HEK293 (cell line): ENCODE results near the gene AKAP8.

Experiments used
- PRDM1 ChIP-seq: fragments of 450-650 bp; formaldehyde crosslinking; IDR thresholded peaks from 2 replicates; pipeline ENCODE4; 2016; ENCODE audit warnings: missing biosample characterization, missing genetic modification characterization
- RBAK ChIP-seq: fragments of 450-650 bp; formaldehyde crosslinking; IDR thresholded peaks from 2 replicates; pipeline ENCODE4 v1.5.1; 2016; ENCODE audit warnings: missing biosample characterization, missing genetic modification characterization
- REST ChIP-seq: fragments of 450-650 bp; formaldehyde crosslinking; IDR thresholded peaks from 2 replicates; pipeline ENCODE4 v1.5.1; 2016; ENCODE audit warnings: missing biosample characterization, missing genetic modification characterization
- SETDB1 ChIP-seq: IDR thresholded peaks from one replicate; pipeline ENCODE4 v1.6.1; 2017; ENCODE audit warnings: mild to moderate bottlenecking, low read length, moderate library complexity, mixed read lengths; ENCODE audit not compliant: insufficient read length
- SP3 ChIP-seq: fragments of 450-650 bp; formaldehyde crosslinking; IDR thresholded peaks from 2 replicates; pipeline ENCODE4 v1.5.1; 2016; ENCODE audit warnings: missing biosample characterization, missing genetic modification characterization
- ZBTB17 ChIP-seq: fragments of 450-650 bp; formaldehyde crosslinking; IDR thresholded peaks from 2 replicates; pipeline ENCODE4 v1.5.1; 2016; ENCODE audit warnings: missing biosample characterization, missing genetic modification characterization
- ZBTB20 ChIP-seq: fragments of 450-650 bp; formaldehyde crosslinking; IDR thresholded peaks from 2 replicates; pipeline ENCODE4 v1.5.1; 2016; ENCODE audit warnings: missing biosample characterization, missing genetic modification characterization
- ZNF121 ChIP-seq: fragments of 450-650 bp; formaldehyde crosslinking; IDR thresholded peaks from 2 replicates; pipeline ENCODE4 v1.5.1; 2016; ENCODE audit warnings: missing biosample characterization, missing genetic modification characterization
- ZNF140 ChIP-seq: fragments of 450-650 bp; formaldehyde crosslinking; IDR thresholded peaks from 2 replicates; pipeline ENCODE4 v1.5.1; 2016; ENCODE audit warnings: missing biosample characterization, missing genetic modification characterization
- ZNF157 ChIP-seq: fragments of 450-650 bp; formaldehyde crosslinking; IDR thresholded peaks from 2 replicates; pipeline ENCODE4 v1.5.1; 2016; ENCODE audit warnings: missing biosample characterization, missing genetic modification characterization
- ZNF2 ChIP-seq: fragments of 450-650 bp; formaldehyde crosslinking; IDR thresholded peaks from 2 replicates; pipeline ENCODE4 v1.5.1; 2016; ENCODE audit warnings: missing biosample characterization, missing genetic modification characterization
- ZNF23 ChIP-seq: fragments of 450-650 bp; formaldehyde crosslinking; IDR thresholded peaks from 2 replicates; pipeline ENCODE4 v1.5.1; 2016; ENCODE audit warnings: missing biosample characterization, missing genetic modification characterization, borderline replicate concordance
- ZNF24 ChIP-seq: fragments of 450-650 bp; formaldehyde crosslinking; IDR thresholded peaks from 2 replicates; pipeline ENCODE4 v1.5.1; 2016; ENCODE audit warnings: missing biosample characterization, missing genetic modification characterization
- ZNF274 ChIP-seq, 2 experiments: fragments of 200-500 bp in 1 of 2; fragments of 450-650 bp in 1 of 2; sonication (Bioruptor generic) in 1 of 2; formaldehyde crosslinking in 1 of 2; IDR thresholded peaks; 2 replicates each; pipeline versions ENCODE4 v1.5.1 to v1.6.1; 2014 to 2016; ENCODE audit warnings: borderline replicate concordance in 1 of 2, inconsistent platforms in 1 of 2, low read length in 1 of 2, missing biosample characterization in 1 of 2, missing genetic modification characterization in 1 of 2
- ZNF280D ChIP-seq: fragments of 450-650 bp; formaldehyde crosslinking; IDR thresholded peaks from 2 replicates; pipeline ENCODE4 v1.5.1; 2016; ENCODE audit warnings: missing biosample characterization, missing genetic modification characterization
- ZNF433 ChIP-seq: fragments of 450-650 bp; formaldehyde crosslinking; IDR thresholded peaks from 2 replicates; pipeline ENCODE4 v1.5.1; 2016; ENCODE audit warnings: missing biosample characterization, missing genetic modification characterization, low read depth
- ZNF510 ChIP-seq: fragments of 450-650 bp; formaldehyde crosslinking; IDR thresholded peaks from 2 replicates; pipeline ENCODE4 v1.5.1; 2018; ENCODE audit warnings: mild to moderate bottlenecking, missing genetic modification characterization, missing biosample characterization; ENCODE audit not compliant: insufficient replicate concordance
- ZNF558 ChIP-seq: fragments of 450-650 bp; formaldehyde crosslinking; IDR thresholded peaks from 2 replicates; pipeline ENCODE4 v1.5.1; 2016; ENCODE audit warnings: missing biosample characterization, missing genetic modification characterization
- ZNF561 ChIP-seq: fragments of 450-650 bp; IDR thresholded peaks from 2 replicates; pipeline ENCODE4 v1.5.1; 2018; ENCODE audit warnings: missing biosample characterization, missing genetic modification characterization, borderline replicate concordance
- ZNF654 ChIP-seq: fragments of 450-650 bp; formaldehyde crosslinking; IDR thresholded peaks from 2 replicates; pipeline ENCODE4 v1.5.1; 2016; ENCODE audit warnings: low read depth, missing biosample characterization, missing genetic modification characterization
- ZNF677 ChIP-seq: fragments of 450-650 bp; IDR thresholded peaks from 2 replicates; pipeline ENCODE4 v1.5.0; 2018; ENCODE audit warnings: missing biosample characterization, mild to moderate bottlenecking, missing genetic modification characterization, moderate library complexity
- ZNF792 ChIP-seq: fragments of 450-650 bp; formaldehyde crosslinking; IDR thresholded peaks from 2 replicates; pipeline ENCODE4 v1.5.1; 2016; ENCODE audit warnings: missing biosample characterization, missing genetic modification characterization
- TF ChIP-seq, protein P1 (sequence below): fragments of 450-650 bp; formaldehyde crosslinking; IDR thresholded peaks from 2 replicates; pipeline ENCODE4 v1.5.1; 2016; ENCODE audit warnings: missing biosample characterization, missing genetic modification characterization
- TF ChIP-seq, protein P2 (sequence below): fragments of 450-650 bp; formaldehyde crosslinking; IDR thresholded peaks from 2 replicates; pipeline ENCODE4 v1.5.1; 2017; ENCODE audit warnings: missing biosample characterization, missing genetic modification characterization
- TF ChIP-seq, protein P3 (sequence below): fragments of 450-650 bp; formaldehyde crosslinking; IDR thresholded peaks from 2 replicates; pipeline ENCODE4 v1.5.1; 2016; ENCODE audit warnings: missing biosample characterization, missing genetic modification characterization
- TF ChIP-seq, protein P4 (sequence below): fragments of 450-650 bp; formaldehyde crosslinking; IDR thresholded peaks from 2 replicates; pipeline ENCODE4 v1.5.1; 2017; ENCODE audit warnings: missing biosample characterization, missing genetic modification characterization

AKAP8 gene

GRCh38 chr19:15418579-15419412 is 39.2 kb upstream of the AKAP8 start, which contains the start of gene AKAP8L (continued):
- TF ChIP-seq, protein P1, sequence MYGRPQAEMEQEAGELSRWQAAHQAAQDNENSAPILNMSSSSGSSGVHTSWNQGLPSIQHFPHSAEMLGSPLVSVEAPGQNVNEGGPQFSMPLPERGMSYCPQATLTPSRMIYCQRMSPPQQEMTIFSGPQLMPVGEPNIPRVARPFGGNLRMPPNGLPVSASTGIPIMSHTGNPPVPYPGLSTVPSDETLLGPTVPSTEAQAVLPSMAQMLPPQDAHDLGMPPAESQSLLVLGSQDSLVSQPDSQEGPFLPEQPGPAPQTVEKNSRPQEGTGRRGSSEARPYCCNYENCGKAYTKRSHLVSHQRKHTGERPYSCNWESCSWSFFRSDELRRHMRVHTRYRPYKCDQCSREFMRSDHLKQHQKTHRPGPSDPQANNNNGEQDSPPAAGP (tag by site-specific recombination), result peak; percentile 92
- TF ChIP-seq ZNF274 (IDR thresholded peaks at IDR 0.05; ENCODE audit: low read length) (no peak), ZNF274 (tag by site-specific recombination; IDR thresholded peaks at IDR 0.05; ENCODE audit: borderline replicate concordance) (no peak), ZNF433 (tag by site-specific recombination) (no peak), ZBTB20 (tag by site-specific recombination) (peak; percentile 73; the same call in 1 of the 2 replicates), REST (0 out of 2 replicates have a peak, but pooled peaks have one; percentile 53), ZNF24 (tag by site-specific recombination) (peak; percentile 46; the same call in 1 of the 2 replicates), ZNF792 (peak; percentile 77; the same call in 1 of the 2 replicates), SP3 (tag by site-specific recombination) (peak; percentile 97), ZNF157 (tag by site-specific recombination) (no peak), ZNF677 (tag by site-specific recombination) (no peak), ZNF280D (tag by site-specific recombination) (peak; percentile 65; the same call in 1 of the 2 replicates), ZNF510 (tag by site-specific recombination) (no peak), ZNF558 (tag by site-specific recombination) (no peak), ZNF140 (no peak), PRDM1 (no peak), ZNF2 (peak; percentile 89), ZNF121 (0 out of 2 replicates have a peak, but pooled peaks have one; percentile 9), ZNF561 (tag by site-specific recombination) (peak; percentile 63; the same call in 1 of the 2 replicates), SETDB1 (no peak), ZNF23 (tag by site-specific recombination) (no peak), ZNF654 (tag by site-specific recombination) (0 out of 2 replicates have a peak, but pooled peaks have one; percentile 10), ZBTB17 (tag by site-specific recombination) (peak; percentile 58; the same call in 1 of the 2 replicates), RBAK (tag by site-specific recombination) (no peak)
- TF ChIP-seq, protein P2, sequence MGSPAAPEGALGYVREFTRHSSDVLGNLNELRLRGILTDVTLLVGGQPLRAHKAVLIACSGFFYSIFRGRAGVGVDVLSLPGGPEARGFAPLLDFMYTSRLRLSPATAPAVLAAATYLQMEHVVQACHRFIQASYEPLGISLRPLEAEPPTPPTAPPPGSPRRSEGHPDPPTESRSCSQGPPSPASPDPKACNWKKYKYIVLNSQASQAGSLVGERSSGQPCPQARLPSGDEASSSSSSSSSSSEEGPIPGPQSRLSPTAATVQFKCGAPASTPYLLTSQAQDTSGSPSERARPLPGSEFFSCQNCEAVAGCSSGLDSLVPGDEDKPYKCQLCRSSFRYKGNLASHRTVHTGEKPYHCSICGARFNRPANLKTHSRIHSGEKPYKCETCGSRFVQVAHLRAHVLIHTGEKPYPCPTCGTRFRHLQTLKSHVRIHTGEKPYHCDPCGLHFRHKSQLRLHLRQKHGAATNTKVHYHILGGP (tag by site-specific recombination), result no peak
- TF ChIP-seq, protein P3, sequence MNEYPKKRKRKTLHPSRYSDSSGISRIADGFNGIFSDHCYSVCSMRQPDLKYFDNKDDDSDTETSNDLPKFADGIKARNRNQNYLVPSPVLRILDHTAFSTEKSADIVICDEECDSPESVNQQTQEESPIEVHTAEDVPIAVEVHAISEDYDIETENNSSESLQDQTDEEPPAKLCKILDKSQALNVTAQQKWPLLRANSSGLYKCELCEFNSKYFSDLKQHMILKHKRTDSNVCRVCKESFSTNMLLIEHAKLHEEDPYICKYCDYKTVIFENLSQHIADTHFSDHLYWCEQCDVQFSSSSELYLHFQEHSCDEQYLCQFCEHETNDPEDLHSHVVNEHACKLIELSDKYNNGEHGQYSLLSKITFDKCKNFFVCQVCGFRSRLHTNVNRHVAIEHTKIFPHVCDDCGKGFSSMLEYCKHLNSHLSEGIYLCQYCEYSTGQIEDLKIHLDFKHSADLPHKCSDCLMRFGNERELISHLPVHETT (tag by site-specific recombination), result 0 out of 2 replicates have a peak, but pooled peaks have one; percentile 54
- TF ChIP-seq, protein P4, sequence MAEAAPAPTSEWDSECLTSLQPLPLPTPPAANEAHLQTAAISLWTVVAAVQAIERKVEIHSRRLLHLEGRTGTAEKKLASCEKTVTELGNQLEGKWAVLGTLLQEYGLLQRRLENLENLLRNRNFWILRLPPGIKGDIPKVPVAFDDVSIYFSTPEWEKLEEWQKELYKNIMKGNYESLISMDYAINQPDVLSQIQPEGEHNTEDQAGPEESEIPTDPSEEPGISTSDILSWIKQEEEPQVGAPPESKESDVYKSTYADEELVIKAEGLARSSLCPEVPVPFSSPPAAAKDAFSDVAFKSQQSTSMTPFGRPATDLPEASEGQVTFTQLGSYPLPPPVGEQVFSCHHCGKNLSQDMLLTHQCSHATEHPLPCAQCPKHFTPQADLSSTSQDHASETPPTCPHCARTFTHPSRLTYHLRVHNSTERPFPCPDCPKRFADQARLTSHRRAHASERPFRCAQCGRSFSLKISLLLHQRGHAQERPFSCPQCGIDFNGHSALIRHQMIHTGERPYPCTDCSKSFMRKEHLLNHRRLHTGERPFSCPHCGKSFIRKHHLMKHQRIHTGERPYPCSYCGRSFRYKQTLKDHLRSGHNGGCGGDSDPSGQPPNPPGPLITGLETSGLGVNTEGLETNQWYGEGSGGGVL (tag by site-specific recombination), result peak; percentile 65
